ENCODE measurements around the gene VAV1.

The VAV1 gene

GRCh38 chr19:6787393-6787792 lies 14.9 kb downstream of the VAV1 start:
- Histone ChIP-seq H4K8ac (ENCODE audit: low read depth, low read length) (no peak overlapping the region), H2BK15ac (replicated peaks; ENCODE audit: low read depth) (no peak overlapping the region), H4K5ac (ENCODE audit: low read length) (no peak overlapping the region), H3K27ac (ENCODE audit: low read depth, low read length) (no peak overlapping the region), H2BK5ac (ENCODE audit: low read length) (no peak overlapping the region), H3K4ac (ENCODE audit: low read depth, low read length) (no peak overlapping the region), H3K4me1 (ENCODE audit: control insufficient read depth, low read depth, low read length) (no peaks in the 10 kb centered on the region), H3K56ac (ENCODE audit: low read length) (no peak overlapping the region), H3K27me3 (ENCODE audit: insufficient read depth, low read length, poor library complexity) (no peaks in the 10 kb centered on the region), H2BK120ac (ENCODE audit: low read depth, low read length) (no peak overlapping the region), H3K79me1 (ENCODE audit: low read length) (no peaks in the 10 kb centered on the region), H3K23ac (ENCODE audit: low read length) (no peak overlapping the region), H3K18ac (ENCODE audit: low read length) (no peak overlapping the region), H3K4me3 (ENCODE audit: low read length) (no peak overlapping the region), H3K4me2 (ENCODE audit: low read length) (no peak overlapping the region), H3K79me2 (ENCODE audit: control insufficient read depth, insufficient read depth, low read length) (no peaks in the 10 kb centered on the region), H3K36me3 (ENCODE audit: control insufficient read depth, insufficient read depth, low read length) (no peaks in the 10 kb centered on the region), H3K9ac (ENCODE audit: low read length) (no peak overlapping the region), H2AK5ac (ENCODE audit: low read length) (no peak overlapping the region)
- WGBS (ENCODE audit: extremely low coverage, insufficient coverage, low lambda C conversion rate), result no CpG with 5 or more reads among the region's 4 CpGs
- DNase-seq, result no peak

- Histone ChIP-seq H3K4ac (ENCODE audit: low read depth, low read length) (no peak overlapping the region), H3K18ac (ENCODE audit: low read length) (no peak overlapping the region), H3K79me2 (ENCODE audit: control insufficient read depth, insufficient read depth, low read length) (no peaks in the 10 kb centered on the region), H3K4me3 (ENCODE audit: low read length) (no peak overlapping the region), H2BK5ac (ENCODE audit: low read length) (no peak overlapping the region), H2BK120ac (ENCODE audit: low read depth, low read length) (no peak overlapping the region), H4K8ac (ENCODE audit: low read depth, low read length) (no peak overlapping the region), H3K4me1 (ENCODE audit: control insufficient read depth, low read depth, low read length) (no peaks in the 10 kb centered on the region), H3K56ac (ENCODE audit: low read length) (no peak overlapping the region), H4K5ac (ENCODE audit: low read length) (no peak overlapping the region), H2AK5ac (ENCODE audit: low read length) (no peak overlapping the region), H3K27me3 (ENCODE audit: insufficient read depth, low read length, poor library complexity) (no peaks in the 10 kb centered on the region), H3K23ac (ENCODE audit: low read length) (no peak overlapping the region), H3K27ac (ENCODE audit: low read depth, low read length) (no peak overlapping the region), H3K9ac (ENCODE audit: low read length) (no peak overlapping the region), H3K4me2 (ENCODE audit: low read length) (no peak overlapping the region), H3K79me1 (ENCODE audit: low read length) (no peaks in the 10 kb centered on the region), H2BK15ac (replicated peaks; ENCODE audit: low read depth) (no peak overlapping the region), H3K36me3 (ENCODE audit: control insufficient read depth, insufficient read depth, low read length) (no peaks in the 10 kb centered on the region)
- no peak for DNase-seq
- no CpG with 5 or more reads among the region's 4 CpGs for WGBS (ENCODE audit: extremely low coverage, insufficient coverage, low lambda C conversion rate)
These were observed 16.4 kb downstream of the VAV1 start for GRCh38 chr19:6788896-6789295.

- Histone ChIP-seq H3K79me2 (ENCODE audit: control insufficient read depth, insufficient read depth, low read length) (no peaks in the 10 kb centered on the region), H3K4ac (ENCODE audit: low read depth, low read length) (no peak overlapping the region), H3K79me1 (ENCODE audit: low read length) (no peaks in the 10 kb centered on the region), H2AK5ac (ENCODE audit: low read length) (no peak overlapping the region), H2BK120ac (ENCODE audit: low read depth, low read length) (no peak overlapping the region), H3K4me2 (ENCODE audit: low read length) (no peak overlapping the region), H3K56ac (ENCODE audit: low read length) (no peak overlapping the region), H3K9ac (ENCODE audit: low read length) (no peak overlapping the region), H3K36me3 (ENCODE audit: control insufficient read depth, insufficient read depth, low read length) (no peaks in the 10 kb centered on the region), H4K5ac (ENCODE audit: low read length) (no peak overlapping the region), H3K27me3 (ENCODE audit: insufficient read depth, low read length, poor library complexity) (no peaks in the 10 kb centered on the region), H3K18ac (ENCODE audit: low read length) (no peak overlapping the region), H3K4me1 (ENCODE audit: control insufficient read depth, low read depth, low read length) (no peaks in the 10 kb centered on the region), H3K27ac (ENCODE audit: low read depth, low read length) (no peak overlapping the region), H2BK15ac (replicated peaks; ENCODE audit: low read depth) (no peak overlapping the region), H4K8ac (ENCODE audit: low read depth, low read length) (no peak overlapping the region), H2BK5ac (ENCODE audit: low read length) (no peak overlapping the region), H3K23ac (ENCODE audit: low read length) (no peak overlapping the region), H3K4me3 (ENCODE audit: low read length) (no peak overlapping the region)
- WGBS (ENCODE audit: extremely low coverage, insufficient coverage, low lambda C conversion rate), result no CpG with 5 or more reads among the region's 5 CpGs
- DNase-seq, result no peak
These were observed 18.0 kb downstream of the VAV1 start for GRCh38 chr19:6790194-6791128.

GRCh38 chr19:6791237-6791636 lies 18.7 kb downstream of the VAV1 start:
- H4K5ac ChIP-seq (ENCODE audit: low read length), result no peak overlapping the region
- no peak overlapping the region for H3K23ac ChIP-seq (ENCODE audit: low read length)
- no peak overlapping the region for H2BK120ac ChIP-seq (ENCODE audit: low read depth, low read length)
- no peak overlapping the region for H3K56ac ChIP-seq (ENCODE audit: low read length)
- H3K4ac ChIP-seq (ENCODE audit: low read depth, low read length), result no peak overlapping the region
- H3K79me1 ChIP-seq (ENCODE audit: low read length), result no peaks in the 10 kb centered on the region
- no peak overlapping the region for H3K18ac ChIP-seq (ENCODE audit: low read length)
- no peak for DNase-seq
- H3K4me3 ChIP-seq (ENCODE audit: low read length), result no peak overlapping the region
- H2BK5ac ChIP-seq (ENCODE audit: low read length), result no peak overlapping the region
- H2AK5ac ChIP-seq (ENCODE audit: low read length), result no peak overlapping the region
- H3K9ac ChIP-seq (ENCODE audit: low read length), result no peak overlapping the region
- WGBS (ENCODE audit: extremely low coverage, insufficient coverage, low lambda C conversion rate), result no CpG with 5 or more reads among the region's 6 CpGs
- no peaks in the 10 kb centered on the region for H3K27me3 ChIP-seq (ENCODE audit: insufficient read depth, low read length, poor library complexity)
- no peaks in the 10 kb centered on the region for H3K36me3 ChIP-seq (ENCODE audit: control insufficient read depth, insufficient read depth, low read length)
- H3K4me1 ChIP-seq (ENCODE audit: control insufficient read depth, low read depth, low read length), result no peaks in the 10 kb centered on the region
- H3K27ac ChIP-seq (ENCODE audit: low read depth, low read length), result no peak overlapping the region
- no peaks in the 10 kb centered on the region for H3K79me2 ChIP-seq (ENCODE audit: control insufficient read depth, insufficient read depth, low read length)
- no peak overlapping the region for H2BK15ac ChIP-seq (replicated peaks; ENCODE audit: low read depth)
- H3K4me2 ChIP-seq (ENCODE audit: low read length), result no peak overlapping the region
- no peak overlapping the region for H4K8ac ChIP-seq (ENCODE audit: low read depth, low read length)

- no peak overlapping the region for H3K23ac ChIP-seq (ENCODE audit: low read length)
- H2BK5ac ChIP-seq (ENCODE audit: low read length), result no peak overlapping the region
- H3K56ac ChIP-seq (ENCODE audit: low read length), result no peak overlapping the region
- H3K36me3 ChIP-seq (ENCODE audit: control insufficient read depth, insufficient read depth, low read length), result no peaks in the 10 kb centered on the region
- DNase-seq, result no peak
- no peak overlapping the region for H3K4me3 ChIP-seq (ENCODE audit: low read length)
- no peak overlapping the region for H2AK5ac ChIP-seq (ENCODE audit: low read length)
- H3K9ac ChIP-seq (ENCODE audit: low read length), result no peak overlapping the region
- no peaks in the 10 kb centered on the region for H3K4me1 ChIP-seq (ENCODE audit: control insufficient read depth, low read depth, low read length)
- no peak overlapping the region for H3K18ac ChIP-seq (ENCODE audit: low read length)
- H3K4ac ChIP-seq (ENCODE audit: low read depth, low read length), result no peak overlapping the region
- no peaks in the 10 kb centered on the region for H3K27me3 ChIP-seq (ENCODE audit: insufficient read depth, low read length, poor library complexity)
- no peak overlapping the region for H4K8ac ChIP-seq (ENCODE audit: low read depth, low read length)
- H3K27ac ChIP-seq (ENCODE audit: low read depth, low read length), result no peak overlapping the region
- H3K4me2 ChIP-seq (ENCODE audit: low read length), result no peak overlapping the region
- no peak overlapping the region for H2BK120ac ChIP-seq (ENCODE audit: low read depth, low read length)
- WGBS (ENCODE audit: extremely low coverage, insufficient coverage, low lambda C conversion rate), result no CpG with 5 or more reads among the region's 4 CpGs
- H3K79me1 ChIP-seq (ENCODE audit: low read length), result no peaks in the 10 kb centered on the region
- H3K79me2 ChIP-seq (ENCODE audit: control insufficient read depth, insufficient read depth, low read length), result no peaks in the 10 kb centered on the region
- H4K5ac ChIP-seq (ENCODE audit: low read length), result no peak overlapping the region
- H2BK15ac ChIP-seq (replicated peaks; ENCODE audit: low read depth), result no peak overlapping the region
These were observed 20.9 kb downstream of the VAV1 start for GRCh38 chr19:6793411-6793810.

- no peak for DNase-seq
- Histone ChIP-seq H3K79me2 (ENCODE audit: control insufficient read depth, insufficient read depth, low read length) (no peaks in the 10 kb centered on the region), H4K5ac (ENCODE audit: low read length) (no peak overlapping the region), H2BK120ac (ENCODE audit: low read depth, low read length) (no peak overlapping the region), H3K9ac (ENCODE audit: low read length) (no peak overlapping the region), H3K79me1 (ENCODE audit: low read length) (no peaks in the 10 kb centered on the region), H3K4me1 (ENCODE audit: control insufficient read depth, low read depth, low read length) (no peaks in the 10 kb centered on the region), H3K4ac (ENCODE audit: low read depth, low read length) (no peak overlapping the region), H3K18ac (ENCODE audit: low read length) (no peak overlapping the region), H2BK5ac (ENCODE audit: low read length) (no peak overlapping the region), H3K23ac (ENCODE audit: low read length) (no peak overlapping the region), H3K4me2 (ENCODE audit: low read length) (no peak overlapping the region), H3K27me3 (ENCODE audit: insufficient read depth, low read length, poor library complexity) (no peaks in the 10 kb centered on the region), H4K8ac (ENCODE audit: low read depth, low read length) (no peak overlapping the region), H3K27ac (ENCODE audit: low read depth, low read length) (no peak overlapping the region), H3K56ac (ENCODE audit: low read length) (no peak overlapping the region), H2BK15ac (replicated peaks; ENCODE audit: low read depth) (no peak overlapping the region), H2AK5ac (ENCODE audit: low read length) (no peak overlapping the region), H3K36me3 (ENCODE audit: control insufficient read depth, insufficient read depth, low read length) (no peaks in the 10 kb centered on the region), H3K4me3 (ENCODE audit: low read length) (no peak overlapping the region)
- WGBS (ENCODE audit: extremely low coverage, insufficient coverage, low lambda C conversion rate), result no CpG with 5 or more reads among the region's 5 CpGs
These were observed 21.5 kb downstream of the VAV1 start for GRCh38 chr19:6793973-6794372.
